Neural cell (in vitro differentiated cells): ENCODE data around the gene ACVR1. TPM values are rescaled to one million over a fixed set of nuclear protein-coding genes. Genes with fewer than 3 reads are reported as not detected.

Experiments
- H2AFZ ChIP-seq: fragments of 200-600, 300-800 bp; sonication (generic), shearing (Covaris generic); 2 replicates; pipeline ENCODE4 v1.6.0; 2014; ENCODE audit warnings: low read depth, mild to moderate bottlenecking, antibody characterized with exemption, low read length, moderate library complexity
- H3F3A ChIP-seq: fragments of 200-600 bp; shearing (Covaris generic); 2 replicates; pipeline ENCODE4 v1.6.1; 2016; ENCODE audit warnings: mild to moderate bottlenecking, moderate library complexity, mixed read lengths, antibody characterized with exemption, low read length; ENCODE audit not compliant: insufficient read depth, poor library complexity, severe bottlenecking
- H3K27ac ChIP-seq: fragments of 200-600, 300-800 bp; sonication (generic), shearing (Covaris generic); 2 replicates; pipeline ENCODE4 v1.5.1; 2014; ENCODE audit warnings: mild to moderate bottlenecking, low read length, moderate library complexity
- H3K27me3 ChIP-seq: fragments of 300-800, 200-600 bp; sonication (generic), shearing (Covaris generic); 2 replicates; pipeline ENCODE4 v1.6.0; 2014; ENCODE audit warnings: mild to moderate bottlenecking, low read depth, low read length, moderate library complexity; ENCODE audit not compliant: insufficient read depth
- H3K36me3 ChIP-seq: fragments of 300-800, 200-600 bp; sonication (generic), shearing (Covaris generic); 2 replicates; pipeline ENCODE4 v1.5.1; 2014; ENCODE audit warnings: mild to moderate bottlenecking, antibody characterized with exemption, low read length, moderate library complexity; ENCODE audit not compliant: insufficient read depth
- H3K4me2 ChIP-seq: fragments of 300-800, 200-600 bp; sonication (generic), shearing (Covaris generic); 2 replicates; pipeline ENCODE4 v1.6.0; 2014; ENCODE audit warnings: mild to moderate bottlenecking, low read length
- H3K4me3 ChIP-seq: fragments of 300-800, 200-600 bp; sonication (generic), shearing (Covaris generic); 2 replicates; pipeline ENCODE4 v1.5.1; 2014; ENCODE audit warnings: mild to moderate bottlenecking, low read length, moderate library complexity
- H3K79me2 ChIP-seq: fragments of 200-600 bp; shearing (Covaris generic); replicated peaks from 2 replicates; pipeline ENCODE4 v1.6.0; 2014; ENCODE audit warnings: mild to moderate bottlenecking, low read length, moderate library complexity; ENCODE audit not compliant: insufficient read depth
- H3K9ac ChIP-seq: fragments of 300-800, 200-600 bp; sonication (generic), shearing (Covaris generic); 2 replicates; pipeline ENCODE4 v1.6.1; 2016; ENCODE audit warnings: mild to moderate bottlenecking, low read length, mixed read lengths
- H3K9me2 ChIP-seq: fragments of 200-600 bp; shearing (Covaris generic); 2 replicates; pipeline ENCODE4 v1.6.1; 2016; ENCODE audit warnings: mild to moderate bottlenecking, low read length, mixed read lengths; ENCODE audit not compliant: insufficient read depth
- H3K9me3 ChIP-seq: fragments of 200-600, 300-800 bp; sonication (generic), shearing (Covaris generic); 2 replicates; pipeline ENCODE4 v1.6.1; 2016; ENCODE audit warnings: mild to moderate bottlenecking, mixed run types, low read length, moderate library complexity, mixed read lengths
- H4K20me1 ChIP-seq: fragments of 200-600 bp; shearing (Covaris generic); 2 replicates; pipeline ENCODE4 v1.6.1; 2016; ENCODE audit warnings: mild to moderate bottlenecking, mixed run types; ENCODE audit not compliant: insufficient read depth
- CTCF ChIP-seq: fragments of 450-650 bp; IDR thresholded peaks from 2 replicates; pipeline ENCODE4 v1.5.1; 2014; ENCODE audit warnings: antibody characterized with exemption, mild to moderate bottlenecking, moderate library complexity; ENCODE audit not compliant: poor library complexity, severe bottlenecking
- EP300 ChIP-seq: fragments of 450-650 bp; conservative IDR thresholded peaks from 2 replicates; pipeline ENCODE4 v1.6.1; 2014; ENCODE audit warnings: antibody characterized with exemption, mild to moderate bottlenecking, moderate library complexity; ENCODE audit not compliant: poor library complexity, severe bottlenecking
- EZH2 ChIP-seq: fragments of 200-600, 300-800 bp; shearing (Covaris generic), sonication (generic); IDR thresholded peaks from 2 replicates; pipeline ENCODE4 v1.6.1; 2014; ENCODE audit warnings: antibody characterized with exemption, low read length, borderline replicate concordance, mild to moderate bottlenecking; ENCODE audit not compliant: insufficient read depth, poor library complexity, severe bottlenecking
- MXI1 ChIP-seq: fragments of 450-650 bp; conservative IDR thresholded peaks from 2 replicates; pipeline ENCODE4 v1.6.1; 2014; ENCODE audit warnings: antibody characterized with exemption, mild to moderate bottlenecking; ENCODE audit not compliant: poor library complexity, severe bottlenecking
- POLR2AphosphoS5 ChIP-seq: IDR thresholded peaks from 2 replicates; pipeline ENCODE4 v1.6.1; 2012
- RAD21 ChIP-seq: fragments of 450-650 bp; conservative IDR thresholded peaks from 2 replicates; pipeline ENCODE4 v1.6.1; 2014; ENCODE audit warnings: antibody characterized with exemption, mild to moderate bottlenecking, moderate library complexity
- REST ChIP-seq: IDR thresholded peaks from 2 replicates; pipeline ENCODE4 v1.6.1; 2012; ENCODE audit warnings: borderline replicate concordance
- SMC3 ChIP-seq: fragments of 450-650 bp; conservative IDR thresholded peaks from 2 replicates; pipeline ENCODE4 v1.6.1; 2014; ENCODE audit warnings: antibody characterized with exemption, mild to moderate bottlenecking, moderate library complexity; ENCODE audit not compliant: poor library complexity
- TAF1 ChIP-seq: IDR thresholded peaks from 2 replicates; pipeline ENCODE4 v1.6.1; 2012; ENCODE audit warnings: low read depth
- polyA plus RNA-seq: library from polyadenylated mRNA; depleted of rRNA; stranded (reverse); fragments of >200 nt; gene quantifications from 2 replicates; pipeline ENCODE4 v1.2.3, GENCODE V29; 2014

Gene ACVR1
- polyA plus RNA-seq, 1 donor from 2014 or later = 4.0 TPM

- Histone ChIP-seq H3K9me3 (no peaks in the 10 kb centered on the region), H3K4me2 (no peak overlapping the region), H3K27ac (no peak overlapping the region), H2AFZ (no peak overlapping the region), H3F3A (no peaks in the 10 kb centered on the region), H3K9me2 (no peaks in the 10 kb centered on the region), H4K20me1 (no peaks in the 10 kb centered on the region), H3K4me3 (no peak overlapping the region), H3K79me2 (no peaks in the 10 kb centered on the region), H3K9ac (no peak overlapping the region), H3K27me3 (no peaks in the 10 kb centered on the region), H3K36me3 (no peaks in the 10 kb centered on the region)
- no peak for TF ChIP-seq REST
- TF ChIP-seq RAD21 = no peak
- no peak for TF ChIP-seq SMC3
- TF ChIP-seq CTCF = no peak
- no peak for TF ChIP-seq POLR2AphosphoS5
- no peak for TF ChIP-seq EP300
- TF ChIP-seq MXI1 = no peak
- no peak for TF ChIP-seq TAF1
- no peak for TF ChIP-seq EZH2
Observed at GRCh38 chr2:157793053-157793612, 83.0 kb downstream of the ACVR1 start.

GRCh38 chr2:157792335-157793052 is 83.6 kb downstream of the ACVR1 start:
- no peaks in the 10 kb centered on the region for H3K36me3 ChIP-seq
- no peaks in the 10 kb centered on the region for H3F3A ChIP-seq
- H3K9me2 ChIP-seq = no peaks in the 10 kb centered on the region

More at GRCh38 chr2:157792335-157793052, 83.6 kb downstream of the ACVR1 start:
- H3K79me2 ChIP-seq = no peaks in the 10 kb centered on the region
- no peak overlapping the region for H2AFZ ChIP-seq
- H3K9me3 ChIP-seq = no peaks in the 10 kb centered on the region
- no peak for TF ChIP-seq MXI1
- no peak for TF ChIP-seq RAD21
- no peak for TF ChIP-seq EZH2
- no peak for TF ChIP-seq CTCF
- TF ChIP-seq POLR2AphosphoS5 = no peak
- TF ChIP-seq EP300 = no peak
- no peak for TF ChIP-seq SMC3
- no peak for TF ChIP-seq TAF1
- no peak for TF ChIP-seq REST
- no peaks in the 10 kb centered on the region for H3K27me3 ChIP-seq
- no peak overlapping the region for H3K4me3 ChIP-seq
- no peaks in the 10 kb centered on the region for H4K20me1 ChIP-seq
- no peak overlapping the region for H3K4me2 ChIP-seq
- H3K9ac ChIP-seq = no peak overlapping the region
- H3K27ac ChIP-seq = no peak overlapping the region
